Transverse colon (tissue), 4 donors: ENCODE data around the gene LTB4R. TPM values are rescaled to one million over a fixed set of nuclear protein-coding genes. Genes with fewer than 3 reads are reported as not detected.

Experiments
- DNase-seq: peaks from one replicate; pipeline ENCODE4 v3.0.0-alpha.2; 2019
- H3K27ac ChIP-seq, 4 donors: fragments of 200-600 bp; sonication (generic); 2 replicates each; pipeline ENCODE4 v1.5.1; 2016 to 2018; ENCODE audit warnings: inconsistent platforms in 4 of 4
- H3K27me3 ChIP-seq: fragments of 200-600 bp; sonication (generic); 2 replicates; pipeline ENCODE4 v1.5.1; 2017; ENCODE audit warnings: inconsistent platforms
- H3K36me3 ChIP-seq, 4 donors: fragments of 200-600 bp; sonication (generic); 2 replicates each; pipeline ENCODE4 v1.5.1; 2017 to 2019; ENCODE audit warnings: inconsistent platforms in 4 of 4
- H3K4me1 ChIP-seq, 4 donors: fragments of 200-600 bp; sonication (generic); 2 replicates each; pipeline ENCODE4 v1.5.1; 2017 to 2020; ENCODE audit warnings: inconsistent platforms in 4 of 4
- H3K4me3 ChIP-seq, 4 donors: fragments of 200-600 bp; sonication (generic); 1 replicate in 1 of 4; 2 replicates in 3 of 4; pipeline versions ENCODE4 v1.5.1 to v1.6.1; 2017 to 2019; ENCODE audit warnings: inconsistent platforms in 4 of 4
- H3K9me3 ChIP-seq, 2 donors: fragments of 200-600 bp; sonication (generic); 2 replicates each; pipeline ENCODE4 v1.5.1; 2017 to 2019; ENCODE audit warnings: inconsistent platforms in 2 of 2
- CTCF ChIP-seq, 5 experiments: fragments of 200-600 bp in 3 of 5; fragments of 450-650 bp in 2 of 5; sonication (generic) in 3 of 5; IDR thresholded peaks; 1 replicate in 2 of 5; 2 replicates in 3 of 5; pipeline ENCODE4 v1.5.1; 2016 to 2017; ENCODE audit warnings: antibody characterized with exemption in 5 of 5, inconsistent platforms in 3 of 5, mild to moderate bottlenecking in 2 of 5, moderate library complexity in 1 of 5
- EP300 ChIP-seq: sonication (generic); formaldehyde crosslinking; IDR thresholded peaks from one replicate; pipeline ENCODE4 v1.6.1; 2017; ENCODE audit warnings: antibody characterized with exemption, low read depth
- POLR2A ChIP-seq: fragments of 450-650 bp; IDR thresholded peaks from one replicate; pipeline ENCODE4 v1.6.1; 2016; ENCODE audit warnings: antibody characterized with exemption, mild to moderate bottlenecking, moderate library complexity
- POLR2AphosphoS5 ChIP-seq, 3 donors: sonication (generic); formaldehyde crosslinking; IDR thresholded peaks; one replicate each; pipeline ENCODE4 v1.6.1; 2016; ENCODE audit warnings: antibody characterized with exemption in 3 of 3
- WGBS, 2 donors: methylation state at CpG; one replicate each; pipeline ENCODE4 v1.1.5; 2018; ENCODE audit warnings: low coverage in 1 of 2; 5-methylcytosine and 5-hydroxymethylcytosine counted together
- in situ Hi-C, 4 donors: fragments of 200-750 bp; cut with MboI; loops; one replicate each; pipeline versions ENCODE4 v1.15.0 to v1.15.1; 2017; ENCODE audit warnings: low sequenced_read_pairs in 3 of 4, low pct_ligation_motif_present in 1 of 4, low pct_unique_long_range_greater_than_20kb in 1 of 4
- intact Hi-C: fragments of 100-400 bp; cut with DNase I; formaldehyde crosslinking; loops from one replicate; pipeline ENCODE4 v1.15.1; 2023; ENCODE audit warnings: low total_unique reads
- total RNA-seq, 4 donors: library from RNA; depleted of rRNA; stranded (reverse); fragments of >200 nt; gene quantifications; one replicate each; pipeline ENCODE4 v1.1.0, GENCODE V29; 2016

The LTB4R gene
- total RNA-seq, 4 donors from 2014 or later: 1.1 to 8.3 (median 6.2) TPM

- intact Hi-C loops (no loop called here), in situ Hi-C loops (no loop called here)
- Histone ChIP-seq H3K27me3 (no peaks in the 10 kb centered on the region), H3K27ac (no peak overlapping the region), H3K4me3 (no peak overlapping the region), H3K9me3 (no peaks in the 10 kb centered on the region), H3K4me1 (no peaks in the 10 kb centered on the region), H3K36me3 (no peaks in the 10 kb centered on the region)
- TF ChIP-seq POLR2A (no peak), CTCF (IDR thresholded peaks at IDR 0.05) (no peak), POLR2AphosphoS5 (IDR thresholded peaks at IDR 0.05) (no peak), EP300 (no peak)
- 91% methylated on average over 5 of the region's 5 CpGs; no CpG with 5 or more reads in 1 of the 2 donors for WGBS, 2 donors
- DNase-seq: no peak
These were observed 27.4 kb upstream of the LTB4R start for GRCh38 chr14:24283796-24284460.

GRCh38 chr14:24284501-24285035 is 26.7 kb upstream of the LTB4R start:
- DNase-seq: no peak
- Histone ChIP-seq H3K36me3 (peaks cover 0 to 2% (median 0%) of the 10 kb centered on the region in 4 donors), H3K27ac (no peak overlapping the region), H3K4me3 (no peak overlapping the region), H3K9me3 (no peaks in the 10 kb centered on the region), H3K4me1 (no peaks in the 10 kb centered on the region), H3K27me3 (no peaks in the 10 kb centered on the region)
- in situ Hi-C loops (no loop called here), intact Hi-C loops (no loop called here)
- 83 to 100% methylated on average over 1 to 11 of the region's 11 CpGs for WGBS, 2 donors
- TF ChIP-seq EP300 (no peak), POLR2AphosphoS5 (IDR thresholded peaks at IDR 0.05) (no peak), POLR2A (no peak), CTCF (IDR thresholded peaks at IDR 0.05) (no peak)

GRCh38 chr14:24285351-24285750 is 26.0 kb upstream of the LTB4R start:
- Histone ChIP-seq H3K27ac (no peak overlapping the region), H3K4me3 (no peak overlapping the region), H3K36me3 (peaks cover 0 to 8% (median 4%) of the 10 kb centered on the region in 4 donors), H3K4me1 (no peaks in the 10 kb centered on the region), H3K9me3 (no peaks in the 10 kb centered on the region), H3K27me3 (no peaks in the 10 kb centered on the region)
- intact Hi-C loops: no loop called here
- TF ChIP-seq EP300 (no peak), POLR2A (no peak), CTCF (IDR thresholded peaks at IDR 0.05) (no peak), POLR2AphosphoS5 (IDR thresholded peaks at IDR 0.05) (no peak)
- no peak for DNase-seq
- WGBS, 2 donors: 83 to 86% methylated on average over 2 to 4 of the region's 4 CpGs
- in situ Hi-C loops: no loop called here

- intact Hi-C loops (no loop called here), in situ Hi-C loops (no loop called here)
- Histone ChIP-seq H3K4me1 (no peaks in the 10 kb centered on the region), H3K27ac (no peak overlapping the region), H3K4me3 (no peak overlapping the region), H3K9me3 (no peaks in the 10 kb centered on the region), H3K27me3 (no peaks in the 10 kb centered on the region), H3K36me3 (peaks cover 0 to 25% (median 10%) of the 10 kb centered on the region in 4 donors)
- TF ChIP-seq EP300 (no peak), POLR2AphosphoS5 (IDR thresholded peaks at IDR 0.05) (no peak), POLR2A (no peak), CTCF (IDR thresholded peaks at IDR 0.05) (no peak)
- DNase-seq: no peak
- 95 to 100% methylated on average over 2 to 5 of the region's 5 CpGs for WGBS, 2 donors
These were observed 24.3 kb upstream of the LTB4R start for GRCh38 chr14:24286996-24287395.
